ENCODE measurements around the gene RBBP8NL.

Gene RBBP8NL

GRCh38 chr20:62405981-62406513 is 21.3 kb downstream of the RBBP8NL start:
- DNase-seq: no peak

- DNase-seq: peak; percentile 34
Observed at GRCh38 chr20:62405108-62405980, 22.0 kb downstream of the RBBP8NL start.

GRCh38 chr20:62404761-62405107 is 22.6 kb downstream of the RBBP8NL start:
- no peak for DNase-seq

GRCh38 chr20:62404112-62404665 is 23.1 kb downstream of the RBBP8NL start:
- no peak for DNase-seq

DNA sequence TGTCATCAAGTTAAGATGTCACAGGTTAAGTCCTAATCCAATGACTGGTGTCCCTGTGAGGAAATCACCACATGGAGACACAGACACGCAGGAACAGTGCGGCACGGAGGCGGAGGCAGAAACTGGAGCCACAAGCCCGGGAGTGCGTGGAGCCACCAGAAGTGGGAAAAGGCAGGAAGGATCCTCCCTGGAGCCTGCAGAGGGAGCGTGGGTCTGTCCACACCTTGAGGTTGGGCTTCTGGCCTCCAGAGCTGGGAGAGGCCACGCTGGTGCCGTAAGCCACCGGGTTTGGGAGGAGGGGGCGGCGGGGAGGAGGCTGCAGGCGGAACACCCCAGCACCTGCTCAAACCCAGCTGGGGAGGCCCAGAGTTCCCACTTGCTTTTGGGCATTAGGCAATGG is 24.0 kb downstream of the RBBP8NL start:
- no peak for DNase-seq

DNA sequence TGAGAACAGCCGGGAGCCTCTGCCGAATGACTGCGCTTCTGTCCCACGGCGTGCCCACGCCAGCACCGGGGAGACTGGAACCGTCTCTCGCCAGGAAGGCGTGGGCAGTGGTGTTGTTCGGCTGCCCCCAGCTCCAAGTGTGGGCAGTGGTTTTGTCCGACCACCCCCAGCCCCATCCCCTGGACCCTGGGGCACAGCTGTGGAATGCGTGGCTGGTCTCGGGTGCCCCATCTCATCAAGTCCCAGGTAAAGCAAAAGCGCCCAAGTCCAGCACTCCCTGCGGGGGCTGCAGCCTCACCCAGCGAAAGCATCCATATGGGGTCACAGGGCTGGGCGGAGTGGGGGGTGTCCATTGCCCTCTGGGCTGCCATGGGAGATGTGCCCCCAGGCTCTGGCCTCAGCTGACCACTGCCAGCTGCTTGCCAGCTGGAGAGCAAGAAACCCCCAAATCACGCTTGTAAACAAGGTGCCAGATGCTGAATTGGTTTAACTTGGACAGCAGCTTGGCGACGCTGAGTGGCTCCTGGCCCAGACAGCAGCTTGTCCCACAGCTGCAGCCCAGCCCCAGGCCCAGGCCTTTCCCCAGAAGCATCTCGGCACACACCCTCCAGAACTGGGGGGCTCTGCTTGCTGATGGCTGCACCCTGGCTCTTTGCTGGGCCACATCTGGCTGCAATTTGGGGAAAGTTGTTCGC is 24.7 kb downstream of the RBBP8NL start:
- no peak for DNase-seq

DNA sequence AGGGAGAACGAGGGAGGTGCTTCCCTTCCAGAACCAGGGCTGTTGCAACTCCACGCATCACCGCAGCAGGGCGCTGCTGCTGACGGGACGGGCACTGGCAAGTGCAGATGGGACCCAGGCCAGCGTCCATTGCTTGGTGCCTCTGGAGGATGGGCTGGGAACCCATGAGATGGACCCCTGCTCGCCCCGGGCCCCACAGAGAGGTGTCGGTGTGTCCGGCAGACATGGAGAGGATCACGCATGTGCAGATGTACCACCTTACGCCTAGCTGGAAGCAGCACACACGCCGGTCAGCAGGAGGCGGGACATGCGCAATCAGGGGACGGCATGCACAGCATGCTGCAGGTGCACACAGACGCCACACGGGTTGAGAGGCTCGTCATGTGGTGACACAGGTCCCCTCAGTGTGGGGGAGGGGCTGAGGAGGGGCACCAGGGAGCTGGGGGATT is 26.0 kb downstream of the RBBP8NL start:
- DNase-seq: no peak

DNA sequence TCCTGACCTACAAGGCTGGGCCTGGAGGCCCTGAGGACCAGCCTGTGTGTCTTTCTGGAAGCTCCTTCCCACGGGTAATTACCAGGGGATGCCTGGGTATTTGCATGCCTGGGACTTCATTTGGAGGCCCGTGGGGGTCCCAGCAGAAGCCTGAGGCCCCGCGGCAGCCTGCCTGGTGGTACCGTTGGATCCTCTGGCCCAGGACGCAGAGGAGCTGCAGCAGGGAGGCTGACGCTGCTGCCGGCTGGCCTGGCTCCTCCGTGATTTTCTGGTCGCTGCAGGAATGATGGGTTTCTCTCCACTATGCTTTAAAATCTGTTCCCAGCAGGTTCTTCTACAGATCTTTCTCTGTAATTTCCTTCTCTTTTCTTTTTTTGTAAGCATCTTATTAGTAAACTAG is 26.8 kb downstream of the RBBP8NL start:
- DNase-seq: no peak

GRCh38 chr20:62400021-62400420 is 27.3 kb downstream of the RBBP8NL start:
- DNase-seq: no peak

GRCh38 chr20:62398120-62398821 is 29.1 kb downstream of the RBBP8NL start:
- no peak for DNase-seq

- no peak for DNase-seq
Observed at GRCh38 chr20:62396367-62397239, 30.7 kb downstream of the RBBP8NL start.

- DNase-seq: no peak
Observed at GRCh38 chr20:62395311-62396242, 31.8 kb downstream of the RBBP8NL start.

GRCh38 chr20:62394248-62395245 is 32.8 kb downstream of the RBBP8NL start:
- DNase-seq: no peak

- DNase-seq: no peak
Observed at GRCh38 chr20:62393830-62394229, 33.5 kb downstream of the RBBP8NL start.

GRCh38 chr20:62393335-62393665 is 34.0 kb downstream of the RBBP8NL start:
- no peak for DNase-seq

DNA sequence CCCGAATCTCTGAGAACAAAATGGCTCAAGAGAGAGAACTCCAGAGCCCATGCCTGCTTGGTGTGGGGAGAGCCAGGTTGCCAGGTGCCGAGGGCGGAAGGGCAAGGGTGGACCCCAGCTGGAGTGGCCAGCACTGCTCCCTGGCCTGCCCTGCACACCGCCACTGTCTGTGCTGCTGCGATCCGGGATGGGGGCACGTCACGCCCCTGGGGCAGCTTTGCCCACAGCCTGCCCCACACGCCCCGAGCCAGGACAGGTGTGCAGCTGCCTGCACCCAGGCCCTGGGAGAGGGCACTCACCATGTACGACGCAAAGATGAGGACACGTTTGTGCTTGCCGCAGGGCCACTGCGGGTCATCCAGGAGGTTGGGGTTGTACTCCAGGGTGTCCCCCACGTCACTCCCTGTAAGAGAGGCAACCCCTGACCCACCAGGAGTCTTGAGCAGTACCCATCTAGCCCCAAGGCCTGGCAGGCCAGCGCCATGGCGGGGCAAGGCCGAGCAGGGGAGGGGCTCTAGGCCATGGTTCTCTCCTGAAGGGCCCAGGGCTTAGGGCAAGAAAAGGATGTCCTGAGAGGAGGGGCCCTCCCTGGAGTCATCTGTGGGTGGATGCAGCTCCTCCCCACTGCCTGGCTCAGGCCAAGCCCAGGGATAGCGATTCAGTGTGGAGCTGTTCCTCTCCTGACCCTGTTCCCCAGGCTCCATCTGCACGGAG is 34.6 kb downstream of the RBBP8NL start:
- DNase-seq: no peak

DNA sequence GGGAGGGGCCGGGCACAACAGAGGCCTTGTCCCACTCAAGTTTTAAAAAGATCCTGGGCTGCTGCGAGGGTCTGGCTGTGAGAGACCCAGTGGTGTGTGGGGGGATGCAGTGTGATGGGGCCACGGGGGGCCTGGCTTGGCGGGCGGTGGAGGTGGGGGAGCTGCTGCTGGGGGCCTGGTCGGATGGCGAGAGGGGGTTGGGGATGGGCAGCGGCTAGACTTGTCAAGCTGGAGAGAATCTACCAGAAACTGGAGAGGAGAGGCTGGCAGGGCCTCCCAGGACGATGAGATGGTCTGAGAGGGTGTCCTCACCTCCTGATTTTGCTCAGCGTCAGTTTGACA is 35.3 kb downstream of the RBBP8NL start:
- no peak for DNase-seq

GRCh38 chr20:62391165-62392076 is 35.9 kb downstream of the RBBP8NL start:
- DNase-seq: no peak
